NT2/D1 (cell line): Measurements from ENCODE around the gene PFKFB3.

Experiments used
- SUZ12 ChIP-seq: IDR thresholded peaks from 2 replicates; pipeline ENCODE4 v1.6.1; 2011; ENCODE audit not compliant: insufficient read length, insufficient read depth; ENCODE audit errors: extremely low read depth
- YY1 ChIP-seq: IDR thresholded peaks from 2 replicates; pipeline ENCODE4 v1.6.1; 2011; ENCODE audit not compliant: insufficient read length, insufficient read depth
- ZNF274 ChIP-seq: IDR thresholded peaks from 2 replicates; pipeline ENCODE4 v1.6.1; 2011; ENCODE audit warnings: mild to moderate bottlenecking, low read depth, low read length

DNA sequence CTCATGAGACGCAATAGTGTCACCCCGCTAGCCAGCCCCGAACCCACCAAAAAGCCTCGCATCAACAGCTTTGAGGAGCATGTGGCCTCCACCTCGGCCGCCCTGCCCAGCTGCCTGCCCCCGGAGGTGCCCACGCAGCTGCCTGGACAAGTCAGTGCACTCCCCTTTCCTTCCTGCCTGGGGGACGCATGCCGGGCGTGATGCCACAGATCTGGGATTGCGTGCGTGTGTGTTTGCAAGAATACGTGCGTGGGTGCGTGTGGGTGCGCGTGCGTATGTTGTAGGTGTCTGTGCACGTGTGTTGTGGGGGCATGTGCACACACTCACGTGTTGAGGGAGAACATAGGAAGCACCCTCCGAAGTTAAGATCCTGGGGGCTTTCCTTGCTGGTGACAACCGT, 23.5 kb downstream of the PFKFB3 start:
- TF ChIP-seq SUZ12 = no peak
- no peak for TF ChIP-seq YY1
- no peak for TF ChIP-seq ZNF274
